NCI-H2107 (cell line): Measurements from ENCODE around the gene WDR43.

Experiments used
- DNase-seq: peaks from one replicate; lab custom pipeline; 2025; lab: John Stamatoyannopoulos, UW

Gene WDR43

GRCh38 chr2:28908172-28908571 lies 13.7 kb downstream of the WDR43 start:
- no peak for DNase-seq

- DNase-seq, result no peak
These were observed 15.3 kb downstream of the WDR43 start for GRCh38 chr2:28909655-28910353.

DNA sequence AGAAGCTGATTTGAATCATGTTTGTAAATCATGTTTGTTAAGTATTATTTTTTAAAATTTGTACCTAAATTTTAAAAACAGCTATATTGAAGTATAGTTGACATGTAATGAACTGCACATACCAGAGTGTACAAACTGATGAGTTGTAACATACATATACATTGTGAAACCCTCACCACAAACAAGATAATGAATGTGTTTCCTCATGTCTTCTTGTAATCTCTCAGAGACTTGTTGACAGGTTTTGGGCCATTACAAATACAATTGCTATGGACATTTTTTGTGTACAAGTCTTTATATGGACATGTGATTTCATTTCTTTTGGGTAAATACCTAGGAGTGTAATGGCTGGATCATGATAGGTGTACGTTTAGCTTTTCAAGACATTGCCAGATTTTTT lies 21.5 kb downstream of the WDR43 start:
- no peak for DNase-seq

DNA sequence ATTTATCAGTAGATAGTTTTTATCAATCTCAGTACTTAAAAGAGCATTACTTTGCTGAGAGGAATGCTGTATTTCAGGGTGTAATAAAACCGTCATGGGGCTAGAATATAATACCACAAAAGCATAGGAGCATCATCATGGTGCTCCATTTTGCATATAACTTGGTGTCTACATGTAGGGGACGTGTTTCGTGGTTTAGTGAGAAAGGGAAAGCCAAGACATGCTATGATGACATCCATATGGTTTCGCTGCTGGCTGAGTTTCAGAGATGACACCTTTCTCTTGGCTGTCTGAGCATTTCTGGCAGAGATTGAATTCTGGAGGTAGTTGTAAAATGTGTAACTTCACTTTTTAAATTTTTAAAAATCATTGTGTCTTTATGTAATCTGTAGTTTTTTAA lies 32.4 kb downstream of the WDR43 start:
- DNase-seq, result no peak

DNA sequence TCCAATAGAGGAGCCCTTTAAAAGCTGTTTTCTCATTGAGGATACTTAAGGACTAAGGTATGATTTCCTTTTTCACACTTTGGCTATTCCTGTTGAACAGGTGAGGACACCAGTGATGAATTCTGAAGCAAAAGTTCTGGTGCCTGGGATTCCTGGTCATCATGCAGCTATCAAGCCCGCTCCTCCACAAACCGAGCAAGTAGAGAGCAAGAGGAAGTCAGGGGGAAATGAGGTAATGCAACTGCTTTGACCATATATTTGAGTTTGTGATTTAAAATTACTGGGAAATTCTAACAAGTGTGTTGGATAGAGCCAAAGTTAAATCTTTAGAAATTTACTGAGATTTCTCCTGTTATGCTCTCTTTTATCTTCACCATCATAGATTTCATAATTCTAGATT lies 33.0 kb downstream of the WDR43 start:
- DNase-seq, result no peak

DNA sequence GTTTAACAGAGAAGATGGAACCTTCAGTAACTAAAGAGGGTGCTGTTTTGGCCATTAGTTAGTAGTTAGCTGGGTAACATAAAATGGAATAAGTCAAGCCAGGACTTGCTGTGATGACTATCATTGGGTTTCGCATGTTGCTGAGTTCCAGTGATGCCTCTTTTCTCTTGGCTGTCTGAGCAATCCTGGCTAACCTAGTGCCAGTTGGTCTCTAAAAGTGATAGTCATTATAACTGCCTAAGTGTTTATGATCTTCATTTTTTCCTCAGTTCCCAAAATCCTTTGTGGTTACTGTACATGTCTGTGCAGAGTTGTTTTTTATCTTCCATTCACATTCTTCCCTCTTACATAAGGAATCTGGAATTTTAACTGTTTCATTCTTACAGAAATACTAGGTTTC lies 33.4 kb downstream of the WDR43 start:
- DNase-seq, result no peak

- no peak for DNase-seq
These were observed 35.1 kb downstream of the WDR43 start for GRCh38 chr2:28929581-28929980.

GRCh38 chr2:28930205-28930604 lies 35.7 kb downstream of the WDR43 start:
- DNase-seq, result no peak

GRCh38 chr2:28934769-28935168 lies 40.3 kb downstream of the WDR43 start:
- no peak for DNase-seq

DNA sequence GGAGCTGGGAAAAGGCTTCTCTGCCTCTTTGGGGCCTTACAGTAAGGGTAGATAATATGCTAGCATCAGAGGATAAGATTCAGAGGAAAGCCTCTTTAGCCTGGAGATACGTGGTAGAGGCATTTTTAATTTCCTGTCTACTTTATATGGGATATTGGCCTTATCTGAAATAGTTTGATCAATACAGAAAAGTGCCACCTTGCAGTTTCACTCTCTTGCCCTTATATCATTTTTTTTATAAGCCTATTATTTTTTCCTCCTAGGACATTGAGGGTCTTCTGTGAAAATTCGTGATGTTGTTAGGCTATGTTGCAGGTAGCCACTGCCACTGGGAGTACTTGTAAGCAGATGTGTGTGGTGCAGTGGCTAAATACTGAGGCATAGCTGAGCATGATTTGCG lies 46.5 kb downstream of the WDR43 start:
- no peak for DNase-seq

GRCh38 chr2:28944535-28945248 lies 50.2 kb downstream of the WDR43 start:
- no peak for DNase-seq

- DNase-seq, result no peak
These were observed 53.7 kb downstream of the WDR43 start for GRCh38 chr2:28948160-28948559.

GRCh38 chr2:28949190-28949589 lies 54.7 kb downstream of the WDR43 start:
- no peak for DNase-seq

DNA sequence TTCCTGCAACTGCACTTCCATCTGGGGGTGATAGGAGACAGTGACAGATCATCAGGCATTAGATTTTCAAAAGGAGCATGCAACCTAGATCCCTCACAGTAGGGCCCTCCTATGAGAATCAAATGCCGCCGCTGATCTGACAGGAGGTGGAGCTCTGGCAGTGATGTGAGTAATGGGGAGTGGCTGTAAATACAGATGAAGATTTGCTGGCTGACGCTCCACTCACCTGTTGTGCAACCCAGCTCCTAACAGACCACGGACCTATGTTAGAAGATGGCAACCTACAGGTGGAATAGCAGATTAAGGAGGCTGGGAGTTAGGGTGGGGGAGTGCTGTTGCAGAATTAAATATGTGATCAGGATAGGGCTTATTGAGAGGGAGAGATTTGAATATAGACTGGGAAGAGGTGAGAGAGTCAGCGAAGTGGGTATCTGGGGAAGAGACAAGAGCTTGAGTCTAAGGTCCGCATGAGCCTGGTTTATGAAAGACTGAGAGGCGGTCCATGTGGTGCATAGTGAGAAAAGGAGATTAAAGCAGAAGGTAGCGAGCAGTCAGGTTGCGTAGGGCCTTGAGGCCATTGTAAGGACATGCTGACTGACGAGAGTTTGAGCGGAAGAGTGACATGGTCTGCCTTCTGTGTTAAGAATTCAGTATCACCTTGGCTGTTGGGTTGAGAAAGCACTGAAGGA lies 55.3 kb downstream of the WDR43 start:
- no peak for DNase-seq

- no peak for DNase-seq
These were observed 56.6 kb downstream of the WDR43 start for GRCh38 chr2:28950941-28951630.

DNA sequence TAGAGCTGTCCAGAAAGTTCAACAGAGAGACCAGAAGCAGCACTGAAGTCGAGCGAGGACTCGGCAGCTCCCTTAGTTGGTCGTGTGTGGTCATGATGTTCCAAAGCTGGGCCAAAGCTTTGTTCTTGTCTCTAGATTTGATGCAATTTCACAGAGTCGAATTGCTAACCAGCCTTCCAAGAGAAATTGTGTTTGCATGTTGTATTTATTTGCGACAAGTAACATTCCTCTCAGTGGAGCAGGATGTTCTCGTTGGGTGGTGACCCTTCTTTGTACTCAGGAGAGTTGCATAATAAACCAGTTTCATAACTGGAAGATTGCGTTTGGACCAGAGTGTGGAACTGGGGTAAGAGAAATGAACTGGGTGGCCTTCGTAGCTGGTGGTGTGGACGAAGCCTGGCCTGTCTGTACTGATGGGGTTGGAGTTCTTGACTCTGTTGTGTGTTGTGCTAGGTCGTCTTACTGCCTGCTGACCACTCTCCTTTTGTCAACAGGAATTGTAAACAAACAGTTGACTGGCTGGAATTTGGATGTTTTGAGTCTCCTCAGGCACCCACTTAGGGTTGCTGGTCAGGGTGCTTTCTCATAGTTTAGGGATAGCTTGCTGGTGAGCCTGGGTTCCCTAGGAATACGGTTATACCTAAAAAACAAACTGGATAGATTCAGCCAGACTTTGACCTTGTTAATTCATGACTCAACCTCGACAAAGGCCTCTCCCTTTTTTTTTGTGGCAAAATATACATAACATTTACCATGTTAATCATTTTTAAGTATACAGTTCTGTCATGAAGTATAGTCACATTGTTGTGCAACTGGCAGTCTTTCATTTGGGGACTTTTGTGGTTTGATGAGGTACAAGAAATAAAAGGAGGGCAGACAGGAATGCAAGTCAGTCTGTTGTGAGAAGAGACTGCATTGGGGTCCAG lies 57.7 kb downstream of the WDR43 start:
- DNase-seq, result no peak

DNA sequence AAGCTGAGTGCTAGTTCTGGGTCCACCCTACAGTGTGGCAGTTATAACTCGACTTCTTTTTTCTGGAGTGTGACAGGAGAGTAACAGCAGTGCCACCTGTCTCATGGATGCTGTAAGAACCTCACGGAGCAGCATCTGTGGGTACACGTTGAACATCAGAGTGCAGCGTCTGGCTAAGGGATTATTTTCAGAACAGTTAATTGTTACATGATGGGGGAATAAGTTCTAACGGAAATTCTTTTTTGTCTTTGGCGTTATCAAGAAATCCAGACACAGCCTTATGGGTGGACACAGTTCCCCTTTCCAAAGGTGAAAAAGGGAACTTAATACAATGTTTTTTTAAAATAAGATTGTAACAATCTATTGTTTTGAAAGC lies 58.4 kb downstream of the WDR43 start:
- DNase-seq, result no peak

GRCh38 chr2:28955467-28955866 lies 61.0 kb downstream of the WDR43 start:
- no peak for DNase-seq

DNA sequence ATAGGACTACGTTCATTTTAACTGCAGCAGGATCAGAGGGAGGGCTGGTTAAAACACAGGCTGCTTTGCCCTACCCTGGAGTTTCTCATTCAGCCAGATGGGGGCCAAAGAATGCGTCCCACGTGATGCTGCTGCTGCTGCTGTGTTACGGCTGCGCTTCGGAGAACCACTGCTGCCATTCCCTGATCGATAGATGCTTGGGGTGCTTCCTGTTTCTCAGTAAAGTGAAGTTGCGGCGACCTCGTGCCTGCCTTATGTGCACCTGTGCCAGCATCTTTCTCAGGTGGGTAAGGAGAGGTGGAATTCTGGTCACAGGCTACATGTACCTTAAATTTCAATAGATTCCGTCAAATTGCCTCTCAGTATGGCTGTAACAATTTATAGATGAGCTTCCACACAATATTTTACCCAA lies 62.0 kb downstream of the WDR43 start:
- no peak for DNase-seq

DNA sequence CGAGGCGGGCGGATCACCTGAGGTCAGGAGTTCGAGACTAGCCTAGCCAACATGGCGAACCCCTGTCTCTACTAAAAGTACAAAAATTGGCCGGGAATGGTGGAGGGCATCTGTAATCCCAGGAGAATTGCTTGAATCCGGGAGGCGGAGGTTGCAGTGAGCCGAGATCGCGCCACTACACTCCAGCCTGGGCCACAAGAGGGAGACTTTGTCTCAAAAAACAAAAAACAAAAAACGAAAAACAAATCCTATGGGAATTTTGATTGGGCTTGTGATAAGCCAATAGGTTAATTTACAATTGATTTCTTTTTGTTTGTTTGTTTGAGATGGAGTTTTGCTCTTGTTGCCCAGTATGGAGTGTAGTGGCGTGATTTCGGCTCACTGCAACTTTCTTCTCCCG lies 62.4 kb downstream of the WDR43 start:
- no peak for DNase-seq

DNA sequence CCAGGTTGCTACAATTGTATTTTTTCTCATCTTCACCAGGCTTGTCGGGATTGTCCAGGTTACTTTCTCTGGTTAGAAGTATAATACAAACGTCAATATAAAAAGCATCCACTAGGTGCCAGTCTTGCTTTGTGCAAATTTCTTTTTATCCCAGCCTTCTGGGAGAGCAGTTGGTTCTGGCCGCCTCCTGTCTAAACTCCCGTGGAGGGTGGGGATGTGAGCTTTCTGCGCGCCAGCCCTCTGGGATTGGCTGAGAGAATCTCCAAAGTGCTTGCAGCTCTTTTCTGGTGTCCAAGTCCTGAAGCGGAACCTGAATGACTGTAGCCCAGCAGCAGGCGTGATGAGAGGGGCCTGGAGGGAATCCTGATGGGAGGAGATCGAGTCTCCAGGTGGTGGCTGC lies 64.2 kb downstream of the WDR43 start:
- DNase-seq, result peak; percentile 64

DNA sequence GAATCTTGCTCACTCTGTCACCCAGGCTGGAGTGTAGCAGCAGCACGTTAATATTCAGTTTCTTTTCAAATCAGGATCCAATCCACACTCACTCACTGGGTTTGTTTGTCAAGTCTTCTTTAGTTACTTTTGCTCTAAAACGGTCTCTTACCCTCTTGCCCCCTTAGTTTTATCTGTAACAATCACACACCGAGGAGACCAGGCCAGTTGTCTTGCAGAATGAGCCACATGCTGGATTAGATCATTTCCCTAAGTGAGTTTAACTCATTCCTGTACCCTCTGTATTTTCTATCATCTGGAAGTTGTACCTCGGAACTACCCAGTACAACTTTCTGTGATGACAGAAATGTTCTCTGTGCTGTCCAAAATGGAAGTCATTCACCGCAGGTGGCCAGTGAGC lies 65.9 kb downstream of the WDR43 start:
- DNase-seq, result no peak
